Measurements from ENCODE around the gene BDH1.

Gene BDH1

DNA sequence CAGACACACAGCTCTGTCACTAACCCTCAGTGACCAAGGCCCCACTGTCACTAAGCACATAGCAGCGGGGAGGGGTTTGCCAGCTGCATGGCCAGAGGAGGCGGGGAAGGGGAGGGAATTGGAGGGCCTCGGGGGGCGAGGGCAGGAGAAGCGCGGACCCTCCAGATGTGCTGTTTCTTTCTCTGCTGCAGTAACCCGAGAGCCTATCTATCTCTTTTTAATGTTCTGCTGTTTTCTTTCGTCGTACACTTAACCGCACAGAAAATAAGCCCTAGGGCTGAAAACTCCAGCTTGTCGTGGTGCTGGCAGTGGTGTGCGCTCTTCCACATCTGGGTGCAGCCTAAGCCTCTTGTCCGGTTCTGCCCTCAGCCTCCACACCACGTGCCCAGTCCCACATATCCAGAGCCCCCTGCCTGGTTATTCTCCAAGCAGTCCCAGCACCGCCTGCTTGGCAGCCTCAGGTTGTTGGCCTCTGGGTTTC, 51.1 kb downstream of the BDH1 start:
- no peak for DNase-seq

DNA sequence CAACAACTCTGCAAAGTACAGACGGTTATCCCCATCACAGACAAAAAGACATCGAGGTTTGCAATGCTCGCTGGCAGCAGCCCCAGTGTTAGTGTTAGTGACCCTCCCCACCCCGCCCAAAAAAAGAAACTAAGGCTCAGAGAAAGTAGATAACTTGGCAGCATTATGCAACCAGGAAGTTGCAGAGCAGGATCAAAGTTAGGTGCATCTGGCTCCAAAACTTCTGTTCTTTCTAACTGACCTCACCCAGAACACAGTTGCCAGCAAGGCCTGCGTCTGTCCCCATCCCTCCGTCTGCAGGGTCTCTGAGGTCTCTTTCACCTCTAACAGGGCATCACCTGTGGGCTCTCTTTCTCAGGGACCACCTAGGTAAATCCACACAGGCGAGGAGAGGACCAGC, 51.5 kb downstream of the BDH1 start:
- DNase-seq = no peak

DNA sequence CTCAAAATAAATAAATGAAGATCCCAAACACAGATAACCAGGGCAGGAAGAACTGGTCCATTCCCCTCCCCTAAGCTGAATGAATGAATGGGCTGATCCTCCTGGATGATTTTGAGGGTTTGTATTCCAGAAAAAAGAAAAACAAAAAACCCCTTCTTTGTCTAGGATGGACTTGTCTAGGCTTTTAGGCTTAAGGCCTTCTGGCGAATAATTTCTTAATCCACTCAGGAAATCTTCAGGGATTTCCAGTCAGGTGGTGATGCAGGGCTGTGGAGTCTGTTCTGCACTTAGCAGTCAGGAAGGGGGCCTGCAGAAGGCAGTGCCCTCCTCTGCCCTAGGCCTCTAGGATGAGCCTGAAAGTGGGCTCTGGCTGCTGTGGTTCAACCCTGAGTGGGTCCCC, 52.1 kb downstream of the BDH1 start:
- DNase-seq = no peak

DNA sequence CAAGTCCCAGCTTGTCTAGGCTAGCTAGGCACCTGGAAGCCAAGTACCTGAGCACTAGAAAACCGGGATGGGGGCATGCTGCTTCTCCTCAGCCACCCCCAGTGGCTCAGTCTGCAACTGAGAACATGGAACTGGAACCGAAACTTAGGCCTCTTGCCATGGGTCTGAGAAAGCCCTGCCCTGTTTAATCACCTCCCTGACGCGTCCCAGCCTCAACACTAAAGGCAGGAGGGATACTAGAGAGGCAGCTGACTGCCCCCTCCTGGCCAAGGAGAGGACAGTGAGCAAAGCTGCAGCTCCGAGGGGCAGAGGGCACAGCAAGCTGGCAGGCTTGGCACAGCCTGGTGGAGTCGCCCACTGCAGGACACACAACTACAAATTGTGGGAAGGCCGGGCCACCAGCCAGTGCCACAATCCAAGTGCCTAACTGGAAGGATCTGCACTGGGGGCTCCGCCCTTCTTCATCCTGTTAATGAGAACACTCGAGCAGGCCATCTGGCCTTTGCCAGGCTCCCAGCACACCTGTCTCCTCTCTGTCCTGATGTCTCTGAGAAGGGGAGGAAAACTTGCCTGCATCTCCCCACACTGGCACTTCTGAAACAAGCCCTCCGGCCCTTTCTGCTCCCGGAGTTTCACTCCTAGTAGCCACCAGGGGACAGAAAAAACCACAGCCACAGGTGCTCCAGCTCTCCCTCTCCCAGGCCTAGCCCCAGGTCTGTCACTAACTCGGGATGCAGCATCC, 53.7 kb downstream of the BDH1 start:
- peak; percentile 90 for DNase-seq

DNA sequence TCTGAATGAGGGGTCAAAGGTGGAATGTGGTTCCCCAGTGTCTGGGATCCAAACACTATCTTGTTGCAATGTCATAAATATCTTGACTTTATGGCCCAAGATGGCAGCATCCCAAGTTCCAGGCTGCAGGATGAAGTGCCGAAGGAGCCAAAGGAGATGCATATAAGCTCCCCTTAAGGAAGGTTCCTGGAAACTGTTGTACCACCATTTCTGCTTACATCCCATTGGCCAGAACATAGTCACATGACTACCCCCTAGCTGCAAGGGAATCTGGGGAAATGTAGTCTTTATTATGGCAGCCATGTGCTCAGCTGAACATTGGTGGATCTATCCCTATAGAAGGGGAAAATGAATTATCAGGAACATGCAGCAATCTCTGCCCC, 54.3 kb downstream of the BDH1 start:
- peak; percentile 35 for DNase-seq

DNA sequence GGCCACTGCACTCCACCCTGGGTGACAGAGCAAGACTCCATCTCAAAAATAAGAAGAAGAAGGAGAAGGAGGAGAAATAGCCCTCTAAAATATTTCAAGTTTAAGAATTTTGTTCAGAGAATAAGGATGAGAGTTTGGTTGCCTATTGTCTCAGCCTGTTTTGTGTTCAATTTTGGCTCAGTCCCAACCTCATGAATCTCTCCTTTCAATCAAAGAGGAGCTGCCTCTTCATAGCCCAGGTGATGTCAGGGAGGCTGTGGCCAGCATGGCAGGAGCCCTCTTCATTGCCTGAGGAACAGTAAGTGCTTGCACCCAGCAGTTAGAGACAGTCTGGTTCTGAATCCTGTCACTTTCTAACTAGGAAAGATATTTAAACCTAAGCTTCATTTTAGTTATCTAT, 55.0 kb downstream of the BDH1 start:
- no peak for DNase-seq

DNA sequence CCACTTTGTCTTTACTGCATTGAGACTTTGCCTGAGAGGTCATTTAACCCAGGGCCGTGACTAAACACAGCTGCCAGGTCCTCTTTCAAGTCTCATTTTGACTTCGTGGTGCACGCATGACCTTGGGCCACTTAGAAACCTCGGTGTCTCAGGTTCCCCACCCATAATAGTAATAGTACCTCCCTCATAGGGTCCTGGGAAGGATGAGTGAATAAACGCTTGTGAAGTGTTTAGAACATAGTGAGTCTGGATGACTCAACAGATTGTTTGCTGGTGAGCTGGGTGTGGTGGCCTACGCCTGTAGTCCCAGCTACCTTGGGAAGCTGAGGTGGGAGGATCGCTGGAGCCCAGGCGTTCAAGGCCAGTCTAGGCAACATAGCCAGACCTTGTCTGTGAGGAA, 56.3 kb downstream of the BDH1 start:
- no peak for DNase-seq

DNA sequence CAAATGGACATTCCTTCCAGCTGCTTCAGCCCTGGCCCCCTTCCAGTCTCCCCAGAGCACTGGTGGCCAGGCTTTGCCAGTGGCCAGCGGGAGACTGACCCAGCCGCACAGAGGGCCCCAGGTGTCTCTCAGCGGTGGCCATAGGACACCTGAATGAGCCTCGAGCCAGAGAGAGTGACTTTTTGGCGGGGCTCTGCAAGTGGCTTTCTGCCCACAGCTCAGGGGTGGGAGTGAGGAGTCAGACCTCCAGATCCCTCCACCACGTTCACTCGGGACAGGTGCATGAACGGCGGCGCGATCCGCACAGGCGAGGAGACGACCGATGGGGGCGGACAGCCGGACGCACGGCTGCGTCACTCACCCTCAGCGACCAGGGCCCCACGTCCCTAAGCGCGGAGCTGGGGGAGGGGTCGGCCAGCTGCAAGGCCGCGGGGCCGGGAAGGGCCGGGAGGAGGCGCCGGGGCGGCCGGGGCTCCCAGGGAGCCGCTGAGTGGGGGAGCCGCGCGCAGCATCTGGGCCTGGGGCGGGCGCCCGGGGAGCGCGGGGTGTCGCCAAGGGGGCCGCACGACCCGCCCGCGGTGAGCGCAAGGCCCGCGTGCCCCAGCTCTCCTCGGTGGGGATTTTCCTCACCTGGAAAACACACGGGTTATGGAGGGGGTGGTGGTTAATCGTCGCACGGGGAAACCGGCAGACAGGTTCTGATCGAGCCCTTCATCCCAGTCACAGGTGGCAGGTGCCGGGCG, 57.1 kb downstream of the BDH1 start:
- no peak for DNase-seq

DNA sequence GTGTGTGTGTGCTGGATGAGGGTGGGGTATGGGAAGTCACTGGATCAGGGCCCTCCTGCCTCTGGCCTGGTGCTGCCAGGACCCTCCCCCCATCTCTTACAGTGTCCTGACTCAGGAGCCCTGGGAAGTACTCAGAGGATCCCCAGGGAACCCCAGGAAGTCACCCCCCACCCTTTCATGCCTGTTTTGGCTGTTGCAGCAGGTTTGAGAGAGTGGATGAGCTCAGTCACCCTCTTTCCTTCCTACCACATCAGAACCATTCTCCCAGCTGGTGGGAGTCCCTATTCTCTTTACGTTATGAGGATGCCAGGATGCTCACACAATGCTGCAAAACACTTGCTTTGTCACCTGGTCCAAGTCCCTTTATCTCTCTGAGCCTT, 59.0 kb downstream of the BDH1 start:
- no peak for DNase-seq

DNA sequence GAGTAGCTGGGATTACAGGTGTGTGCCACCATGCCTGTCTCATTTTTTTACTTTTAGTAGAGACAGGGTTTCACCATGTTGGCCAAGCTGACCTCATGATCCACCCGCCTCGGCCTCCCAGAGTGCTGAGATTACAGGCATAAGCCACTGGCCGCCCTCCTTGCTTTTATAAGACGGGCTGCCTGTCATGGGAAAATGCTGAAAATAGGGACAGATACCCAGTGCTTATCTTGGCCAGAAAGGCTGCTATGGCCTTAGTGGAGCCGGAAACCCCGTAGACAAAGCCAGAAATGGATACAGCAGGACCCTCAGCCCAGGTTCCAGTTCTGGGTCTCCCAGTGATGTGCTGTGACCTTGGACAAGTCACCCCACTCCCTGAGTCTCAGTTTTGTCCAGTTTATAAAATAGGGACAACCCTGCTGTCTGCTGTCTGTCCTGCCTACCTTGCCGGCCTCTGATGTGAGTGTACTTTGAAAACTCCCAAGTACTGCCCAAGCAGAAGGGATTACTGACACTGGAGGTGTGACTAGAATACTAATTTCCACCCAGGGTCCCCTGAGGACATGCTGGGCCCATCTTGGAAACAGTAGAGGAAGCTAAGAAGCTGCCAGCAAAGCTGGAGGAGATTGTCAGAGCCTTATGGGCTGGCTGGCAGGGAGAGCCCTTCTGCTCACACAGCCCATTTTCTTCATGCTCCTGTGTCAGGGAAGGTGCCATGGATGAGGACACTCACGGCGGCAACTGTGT, 59.6 kb downstream of the BDH1 start:
- peak; percentile 61 for DNase-seq

DNA sequence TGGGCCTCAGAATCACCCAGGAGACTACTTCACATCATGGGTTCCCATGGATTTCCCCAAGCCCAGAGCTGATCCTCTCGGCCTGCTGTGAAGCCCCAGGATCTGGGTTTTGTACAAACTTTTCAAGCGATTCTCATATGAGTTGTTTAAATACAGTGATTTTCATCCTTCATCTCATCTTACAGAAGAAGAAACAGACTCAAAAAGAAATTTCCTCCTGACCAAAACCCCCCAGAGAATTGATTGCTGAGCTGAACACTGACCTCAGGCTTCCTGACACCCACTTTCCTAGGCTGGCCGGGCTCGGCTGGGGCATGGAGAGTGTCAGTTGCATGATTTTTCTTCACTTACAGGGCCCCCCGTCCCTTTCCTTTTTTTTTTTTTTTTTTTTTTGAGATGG, 60.3 kb downstream of the BDH1 start:
- no peak for DNase-seq

DNA sequence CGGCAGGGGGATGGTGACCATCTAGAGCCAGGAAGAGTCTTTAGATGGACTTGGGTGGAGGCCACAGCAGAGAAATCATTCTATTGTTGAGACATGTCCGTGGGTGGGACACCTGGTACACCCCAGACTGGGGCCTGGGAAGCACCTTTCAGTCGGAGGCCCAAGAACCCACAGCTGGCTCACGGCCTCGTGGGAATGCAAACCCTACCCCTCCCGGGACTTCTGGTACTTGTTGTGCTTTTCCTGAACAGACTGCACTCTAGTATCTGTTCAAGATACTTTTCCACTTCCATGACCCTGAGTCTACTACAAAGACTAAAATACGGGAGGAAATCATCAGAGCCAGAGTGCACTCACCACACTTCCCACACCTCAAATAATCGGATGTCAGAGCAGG, 60.7 kb downstream of the BDH1 start:
- no peak for DNase-seq

DNA sequence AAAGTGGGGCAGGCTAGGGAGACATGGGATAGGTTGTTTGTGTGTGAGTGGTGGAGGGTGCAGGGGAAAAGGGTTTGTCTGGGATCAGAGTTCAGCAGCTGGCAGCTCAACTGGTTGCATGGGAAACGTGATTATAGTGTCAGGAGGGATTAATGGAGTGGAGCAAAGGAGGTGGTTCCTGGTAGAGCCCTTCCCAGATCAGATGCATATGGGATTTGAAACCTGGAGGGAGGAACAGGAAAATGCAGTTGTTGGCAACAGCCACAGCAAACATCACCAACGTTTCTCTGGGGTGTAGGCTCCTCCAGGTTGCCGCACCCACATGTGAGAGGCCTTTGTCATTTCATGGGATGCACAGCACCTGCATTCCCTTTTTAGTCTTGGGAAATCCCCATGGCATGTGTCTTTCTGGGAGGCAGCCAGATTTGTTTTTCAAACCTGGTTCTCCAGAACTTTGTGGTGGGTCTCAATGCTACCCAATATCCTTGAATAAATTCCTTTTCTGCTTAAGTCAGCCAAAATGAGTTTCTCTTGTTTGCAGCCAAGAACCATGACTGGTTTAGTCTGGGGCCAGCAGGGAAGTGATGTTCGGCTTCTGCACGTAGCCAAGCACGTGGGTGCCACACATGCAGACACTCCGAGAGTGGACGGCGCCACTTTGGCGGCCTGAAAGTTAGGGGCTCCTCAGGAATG, 61.3 kb downstream of the BDH1 start:
- peak; percentile 20 for DNase-seq

DNA sequence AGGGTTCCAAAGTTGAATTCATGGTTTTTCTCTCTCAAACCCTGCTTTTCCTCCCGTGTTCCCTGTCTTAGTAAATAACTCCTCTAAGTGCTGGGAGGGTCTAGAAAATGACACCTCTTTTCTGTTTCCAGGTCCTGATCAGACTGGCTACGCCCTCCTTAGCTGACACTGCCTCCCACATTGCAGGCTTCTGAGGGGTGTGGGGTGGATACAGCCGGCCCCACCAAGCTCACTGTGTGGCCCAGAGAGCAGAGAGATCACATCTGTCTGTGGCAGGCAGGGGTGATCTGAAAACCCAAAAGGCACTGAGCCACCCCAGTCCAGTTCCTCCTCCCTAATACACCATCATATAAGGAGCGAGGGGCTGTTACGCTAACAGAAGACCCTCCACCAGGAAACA, 62.7 kb downstream of the BDH1 start:
- no peak for DNase-seq

DNA sequence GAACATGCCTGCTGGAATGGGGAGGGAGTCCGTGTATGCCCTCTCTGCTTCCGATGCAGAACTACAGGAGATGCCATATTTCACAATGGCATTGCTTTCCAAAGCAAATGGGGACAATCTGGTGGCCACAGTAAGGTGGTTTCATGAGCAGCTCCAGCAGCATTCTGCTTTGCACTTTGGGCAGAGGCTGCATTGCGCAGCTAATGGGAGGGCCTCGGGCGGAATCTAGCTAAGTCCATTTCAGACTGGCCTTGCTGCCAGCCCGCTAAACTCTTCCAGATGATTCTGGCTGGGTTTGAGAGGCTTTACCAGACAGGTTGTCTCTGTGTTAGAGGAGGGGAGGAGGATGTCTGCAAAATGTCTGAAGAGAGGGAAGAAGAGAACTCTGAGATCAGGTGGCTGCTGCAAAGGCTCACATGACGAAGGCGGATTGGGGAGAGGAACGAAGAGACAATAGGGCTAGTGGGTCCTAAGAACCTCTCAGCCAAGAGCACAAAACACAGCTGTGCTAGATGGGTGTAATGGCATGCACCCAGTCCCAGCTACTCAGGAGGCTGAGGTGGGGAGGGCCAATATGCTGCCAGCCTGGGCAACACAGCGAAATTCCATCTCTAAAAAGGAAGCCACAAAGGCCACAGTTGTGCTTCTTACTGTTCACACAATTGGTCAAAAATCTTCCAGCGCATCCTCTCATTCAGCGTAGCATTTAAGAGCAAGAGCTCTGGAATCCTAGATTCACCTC, 63.7 kb downstream of the BDH1 start:
- no peak for DNase-seq

DNA sequence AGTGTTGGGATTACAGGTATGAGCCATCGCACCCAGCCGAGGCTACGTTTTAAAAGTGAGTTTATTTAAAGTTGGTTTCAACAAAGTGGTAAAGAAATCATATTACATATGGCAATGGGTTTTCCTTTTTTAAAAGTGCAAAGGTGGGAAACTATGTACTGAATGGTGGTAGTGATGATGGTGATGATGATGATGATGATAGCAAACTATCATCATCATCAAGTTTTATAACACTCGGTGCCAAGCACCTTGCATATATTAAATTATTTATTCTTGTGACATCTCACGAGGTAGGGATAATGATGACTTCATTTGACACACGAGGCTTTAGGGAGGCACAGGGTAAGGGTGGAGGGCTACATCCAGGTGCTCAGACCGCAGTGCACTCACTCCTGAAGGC, 64.3 kb downstream of the BDH1 start:
- no peak for DNase-seq

DNA sequence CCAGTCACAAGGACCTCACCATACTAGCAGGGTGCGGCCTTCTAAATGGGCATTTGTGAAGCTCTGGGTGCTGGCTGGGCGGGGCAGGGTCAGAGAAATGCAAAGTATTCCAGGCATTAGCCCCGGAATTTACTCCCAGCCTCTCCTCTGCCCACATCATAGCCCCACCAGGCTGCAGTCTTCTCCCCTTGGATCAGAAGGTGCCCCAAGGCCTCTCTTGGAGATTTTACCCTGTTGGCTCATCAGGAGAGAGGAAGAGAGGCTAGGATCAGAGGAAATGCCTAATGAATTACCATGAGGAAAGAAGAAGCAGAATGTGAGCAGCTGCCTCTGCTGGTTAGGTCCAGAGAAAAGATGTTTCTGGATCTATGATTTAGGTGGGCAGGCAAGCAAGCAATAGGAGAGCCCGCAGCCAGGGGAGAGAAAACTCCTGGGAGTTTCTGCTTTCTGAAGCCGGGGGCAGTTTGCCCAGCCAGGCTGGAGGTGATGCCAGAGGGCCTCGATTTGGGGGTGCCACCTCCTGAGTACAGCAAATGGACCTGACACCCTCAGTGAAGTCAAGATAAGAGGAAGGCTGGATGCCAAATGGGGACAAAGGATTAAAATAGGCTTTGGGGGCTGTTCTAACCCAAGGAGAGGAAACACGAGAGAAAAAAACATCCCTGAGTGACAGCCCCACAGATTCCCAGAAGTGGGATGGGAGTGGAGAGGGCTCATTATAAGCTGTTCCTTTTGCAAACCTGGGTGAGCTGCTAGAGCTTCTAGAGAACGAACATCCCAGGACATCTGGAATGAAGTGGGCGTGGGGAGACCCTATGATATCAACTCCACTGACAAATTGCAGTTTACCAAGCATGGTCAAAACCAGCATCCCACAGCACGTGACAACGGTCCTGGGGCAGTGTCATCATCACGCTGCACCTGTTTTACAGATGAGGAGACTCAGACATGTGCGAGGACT, 65.4 kb downstream of the BDH1 start:
- DNase-seq = no peak

DNA sequence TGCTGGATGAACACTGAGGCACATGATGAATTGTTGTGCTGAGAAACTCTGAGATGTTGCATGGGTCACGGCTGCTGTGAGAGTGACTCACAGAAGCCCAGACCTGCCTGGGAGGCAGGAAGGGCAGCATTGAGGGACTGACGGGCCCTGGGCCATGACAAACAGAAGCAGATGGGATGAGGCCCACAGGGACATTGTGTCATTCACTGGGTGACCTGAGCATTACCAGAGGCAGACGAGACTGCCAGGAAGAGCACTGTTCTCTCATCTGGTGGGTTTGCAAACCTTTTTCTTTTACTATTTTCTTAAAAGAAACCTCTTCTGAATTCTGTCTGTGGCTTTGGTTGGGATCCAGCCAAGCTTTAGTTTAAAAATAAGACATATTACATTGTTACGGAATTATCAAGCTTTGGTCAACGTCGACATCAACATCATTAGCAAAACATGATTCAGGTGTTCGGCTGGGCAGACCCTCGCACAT, 67.8 kb downstream of the BDH1 start:
- DNase-seq = peak; percentile 31

DNA sequence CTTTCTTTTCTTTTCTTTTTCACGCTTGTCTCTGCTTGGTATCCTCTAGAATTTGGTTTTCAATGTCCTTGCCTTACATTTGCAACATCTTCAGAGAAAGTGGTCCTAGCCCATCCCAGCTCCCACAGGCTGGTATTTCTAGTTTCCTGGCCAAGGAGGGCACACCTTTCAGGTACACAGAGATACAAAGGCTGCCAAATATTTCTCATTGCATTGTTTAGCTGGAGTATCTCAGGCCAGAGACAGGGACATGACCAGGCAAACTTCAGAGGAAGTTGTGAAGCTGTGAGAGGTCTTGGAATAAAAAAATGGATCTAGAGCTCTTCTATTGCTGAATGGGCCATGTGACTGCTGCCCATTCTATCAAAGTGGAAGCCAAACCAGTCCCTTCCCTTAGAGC, 68.9 kb downstream of the BDH1 start:
- no peak for DNase-seq

DNA sequence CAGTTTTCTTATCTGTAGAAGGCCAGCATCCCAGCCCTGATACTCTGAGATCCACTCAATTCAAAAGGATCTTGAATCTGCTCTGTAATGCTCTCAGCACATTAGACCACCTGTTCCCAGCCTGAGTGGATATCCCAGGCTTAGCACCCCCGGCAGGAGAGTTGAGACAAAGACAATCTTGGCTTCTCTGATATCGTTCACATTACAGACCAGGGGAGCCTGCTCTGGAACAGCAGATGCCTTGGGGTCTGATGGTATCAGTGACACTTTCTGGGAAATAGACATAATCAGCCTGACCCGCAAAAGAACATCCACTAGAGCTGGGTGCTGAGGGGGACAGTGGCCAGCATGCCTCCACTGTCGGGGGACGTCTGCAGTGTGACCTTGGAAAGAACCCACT, 70.6 kb downstream of the BDH1 start:
- DNase-seq = no peak

DNA sequence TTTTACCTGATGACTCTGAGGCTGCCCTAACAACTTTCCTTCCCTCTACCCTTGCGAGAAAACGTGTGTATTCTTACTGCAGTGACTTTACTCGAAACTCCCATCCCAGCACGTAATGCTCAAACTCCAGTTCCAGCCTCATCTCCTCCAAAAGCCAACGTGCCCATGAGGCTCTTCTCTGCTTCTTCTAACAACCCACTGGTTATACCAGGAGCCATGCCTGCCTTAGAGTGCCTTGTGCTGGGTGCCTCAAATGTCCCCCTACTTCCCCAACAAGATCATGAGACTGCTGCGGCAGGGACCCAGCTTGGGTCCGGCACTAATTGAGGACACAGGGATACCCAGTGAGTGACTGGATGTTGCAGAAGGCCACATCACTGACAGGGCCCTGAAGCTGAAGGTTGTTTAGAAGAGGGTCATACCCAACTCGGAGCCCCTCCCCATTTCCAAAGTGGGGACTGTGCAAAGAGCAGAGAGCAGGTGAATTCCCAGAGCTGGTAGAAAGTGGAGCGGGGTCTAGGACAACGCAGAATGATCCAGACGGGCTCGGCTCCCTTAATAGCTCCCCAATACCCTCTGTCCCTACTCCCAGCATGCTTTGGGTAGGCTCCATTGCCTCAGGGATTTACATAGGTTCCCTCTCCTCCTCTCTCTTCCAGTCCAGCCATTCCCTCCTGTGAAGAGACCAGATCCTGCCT, 71.4 kb downstream of the BDH1 start:
- DNase-seq = no peak
